Measurements from ENCODE around the gene SLC2A6.

DNA sequence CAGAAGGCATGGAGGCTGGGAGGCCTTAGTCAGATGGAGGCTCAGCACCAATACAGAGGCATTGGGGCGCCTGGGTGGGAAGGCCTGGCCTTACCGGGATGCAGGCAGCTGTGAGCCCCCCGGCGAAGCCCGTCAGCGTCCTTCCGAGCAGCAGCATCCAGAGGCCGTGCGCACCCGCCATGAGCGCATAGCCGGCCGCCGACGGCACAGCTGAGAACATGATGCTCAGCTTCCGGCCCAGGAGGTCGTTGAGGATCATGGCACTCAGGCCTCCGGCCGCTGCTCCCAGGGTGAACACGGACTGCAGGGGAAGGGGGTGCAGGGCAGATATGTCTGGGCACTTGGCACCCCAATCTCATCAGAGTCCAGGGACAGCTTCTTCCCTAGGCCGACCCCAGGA is 2.0 kb downstream of the SLC2A6 start:
- TF ChIP-seq CTCF (IDR thresholded peaks at IDR 0.05) (no peak), POLR2A (IDR thresholded peaks at IDR 0.05) (no peak)
